ENCODE data around the gene LTB. TPM values are rescaled to one million over a fixed set of nuclear protein-coding genes. Genes with fewer than 3 reads are reported as not detected.

The LTB gene
- total and polyA plus RNA-seq, 2 of the 4 experiments (the other 2 are of a cell fraction), result not detected

DNA sequence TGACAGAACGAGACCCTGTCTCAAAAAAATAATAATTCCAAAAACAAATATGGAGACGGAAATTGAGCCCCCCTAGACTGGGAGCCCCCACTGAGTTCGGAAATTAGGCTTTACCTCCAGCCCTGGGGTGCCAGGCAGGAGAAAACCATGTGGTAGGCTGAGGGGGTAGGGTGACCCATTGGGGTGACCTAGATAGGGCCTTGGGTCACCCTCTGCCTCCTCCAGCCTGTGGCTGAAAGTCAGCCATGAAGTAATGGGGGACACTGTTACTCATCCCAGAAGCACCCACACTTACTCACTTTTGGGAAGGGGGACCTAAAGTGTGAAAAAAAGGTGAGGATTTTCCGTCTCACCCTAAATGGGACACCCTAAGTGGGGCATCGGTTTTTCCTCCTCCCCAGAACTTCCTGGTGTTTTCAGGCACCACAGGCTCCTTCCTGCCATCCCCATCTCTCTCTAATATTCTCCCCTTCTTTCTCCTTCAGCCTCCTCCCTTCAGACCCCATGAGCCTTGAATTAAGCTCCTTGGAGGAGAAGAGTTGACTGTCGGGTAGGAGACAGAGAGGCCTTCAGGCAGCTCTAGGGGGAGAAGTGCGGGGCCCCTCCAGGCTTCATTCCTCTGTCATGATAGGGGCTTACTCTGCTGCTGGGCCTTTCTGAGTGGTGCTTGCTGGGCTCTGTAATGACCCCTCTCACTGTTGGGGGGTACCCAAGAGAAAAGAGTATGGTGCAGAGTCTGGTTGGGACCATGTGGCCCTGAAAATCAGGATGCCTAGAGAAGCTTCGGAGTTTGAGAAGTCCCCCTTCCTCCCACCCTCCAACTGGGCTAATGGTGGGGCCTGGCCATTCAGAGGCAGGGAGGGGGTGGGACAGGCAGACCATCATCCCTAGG, 2.4 kb downstream of the LTB start:
- Histone ChIP-seq H3K18ac (ENCODE audit: low read depth, low read length) (no peak overlapping the region), H3K9me1 (ENCODE audit: insufficient read depth, low read length) (no peaks in the 10 kb centered on the region; the same call in 1 of the 2 replicates), H3K23ac (ENCODE audit: low read depth, low read length) (no peak overlapping the region), H2BK120ac (ENCODE audit: low read depth, low read length) (no peak overlapping the region), H4K8ac (ENCODE audit: low read depth in 2 of 2, low read length in 2 of 2) (peak overlapping the region in 1 of 2 experiments; percentile 51; a peak in 1 of 4 replicates), H3K4me1 (ENCODE audit: control insufficient read depth, insufficient read depth, low read length) (peaks cover 4% of the 10 kb centered on the region; the same call in 1 of the 2 replicates), H2BK20ac (ENCODE audit: low read depth, low read length) (no peak overlapping the region), H2AK5ac (ENCODE audit: low read depth, low read length) (no peak overlapping the region), H2AK9ac (replicated peaks; ENCODE audit: low read depth, low read length, poor library complexity) (no peak overlapping the region), H3K27me3 (ENCODE audit: control insufficient read depth, insufficient read depth, low read length) (peaks cover 19% of the 10 kb centered on the region), H3K56ac (ENCODE audit: extremely low read depth, insufficient read depth, low read length) (no peak overlapping the region), H3K9me3 (ENCODE audit: control insufficient read depth, insufficient read depth, low read length) (no peaks in the 10 kb centered on the region), H2BK15ac (ENCODE audit: low read depth, low read length) (no peak overlapping the region), H3K9ac (ENCODE audit: low read depth, low read length) (no peak overlapping the region), H3K79me1 (ENCODE audit: low read depth in 1 of 2, low read length in 2 of 2) (no peaks in the 10 kb centered on the region), H4K91ac (ENCODE audit: insufficient read depth, low read depth, low read length) (no peak overlapping the region), H3K27ac (ENCODE audit: insufficient read depth, low read length) (no peak overlapping the region), H4K5ac (ENCODE audit: low read depth, low read length) (no peak overlapping the region), H2AFZ (replicated peaks; ENCODE audit: low read length, poor library complexity) (peak overlapping the region; percentile 95), H4K20me1 (ENCODE audit: insufficient read depth, low read length) (no peaks in the 10 kb centered on the region), H3K4me2 (ENCODE audit: low read depth, low read length) (no peak overlapping the region), H3K14ac (replicated peaks; ENCODE audit: low read depth, low read length) (no peak overlapping the region), H2BK5ac (ENCODE audit: low read depth, low read length, poor library complexity, severe bottlenecking) (no peak overlapping the region), H3K4ac (ENCODE audit: low read depth, low read length) (no peak overlapping the region), H3K36me3 (ENCODE audit: control insufficient read depth, insufficient read depth, low read length) (no peaks in the 10 kb centered on the region), H3K4me3 (ENCODE audit: insufficient read depth, low read depth, low read length) (no peak overlapping the region)
- BruUV-seq (replicated peaks), result no TSS peak
- intact Hi-C loops (cut with micrococcal nuclease) (loop anchor here (2.0 to 5.0 kb wide), 2 partner anchors 19 to 32 kb away; partner anchors contain the start of genes ATP6V1G2 and NFKBIL1), dilution Hi-C loops (cut with HindIII; ENCODE audit: low sequenced_read_pairs, unreplicated experiment) (no loop called here), in situ Hi-C loops (cut with MboI; ENCODE audit: low sequenced_read_pairs) (no loop called here)
- no CpG with 5 or more reads among the region's 8 CpGs for WGBS, 2 experiments (ENCODE audit: extremely low coverage in 2 of 2, insufficient read length in 1 of 2)
- DNase-seq, result no peak
- ChIA-PET CTCF (interaction anchor here (0.7 to 1.4 kb wide), 5 partner anchors 8 to 30 kb away, joined by 3 to 6 read pairs (median 4); no protein-coding TSS in a partner anchor), POLR2A (ENCODE audit: unreplicated experiment) (no interaction called here)
- no peak for TF ChIP-seq CEBPB (IDR thresholded peaks at IDR 0.05; ENCODE audit: low read depth, low read length)
- TF ChIP-seq, protein P1, sequence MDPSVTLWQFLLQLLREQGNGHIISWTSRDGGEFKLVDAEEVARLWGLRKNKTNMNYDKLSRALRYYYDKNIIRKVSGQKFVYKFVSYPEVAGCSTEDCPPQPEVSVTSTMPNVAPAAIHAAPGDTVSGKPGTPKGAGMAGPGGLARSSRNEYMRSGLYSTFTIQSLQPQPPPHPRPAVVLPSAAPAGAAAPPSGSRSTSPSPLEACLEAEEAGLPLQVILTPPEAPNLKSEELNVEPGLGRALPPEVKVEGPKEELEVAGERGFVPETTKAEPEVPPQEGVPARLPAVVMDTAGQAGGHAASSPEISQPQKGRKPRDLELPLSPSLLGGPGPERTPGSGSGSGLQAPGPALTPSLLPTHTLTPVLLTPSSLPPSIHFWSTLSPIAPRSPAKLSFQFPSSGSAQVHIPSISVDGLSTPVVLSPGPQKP (IDR thresholded peaks at IDR 0.05; ENCODE audit: borderline replicate concordance, low read depth, low read length), result no peak
- TF ChIP-seq CHD1 (IDR thresholded peaks at IDR 0.05; ENCODE audit: low read depth, low read length), result no peak
- TF ChIP-seq RAD21 (IDR thresholded peaks at IDR 0.05; ENCODE audit: low read length), result no peak
- no peak for TF ChIP-seq SMC3 (IDR thresholded peaks at IDR 0.05; ENCODE audit: low read depth, low read length)
- TF ChIP-seq BHLHE40 (IDR thresholded peaks at IDR 0.05; ENCODE audit: low read depth, low read length), result no peak
- TF ChIP-seq, protein P2, sequence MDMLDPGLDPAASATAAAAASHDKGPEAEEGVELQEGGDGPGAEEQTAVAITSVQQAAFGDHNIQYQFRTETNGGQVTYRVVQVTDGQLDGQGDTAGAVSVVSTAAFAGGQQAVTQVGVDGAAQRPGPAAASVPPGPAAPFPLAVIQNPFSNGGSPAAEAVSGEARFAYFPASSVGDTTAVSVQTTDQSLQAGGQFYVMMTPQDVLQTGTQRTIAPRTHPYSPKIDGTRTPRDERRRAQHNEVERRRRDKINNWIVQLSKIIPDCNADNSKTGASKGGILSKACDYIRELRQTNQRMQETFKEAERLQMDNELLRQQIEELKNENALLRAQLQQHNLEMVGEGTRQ (IDR thresholded peaks at IDR 0.05; ENCODE audit: low read depth, low read length), result no peak
- no peak for ATAC-seq (ENCODE audit: low read depth)
